HL-60 (cell line): ENCODE results near the gene EBF4.

Source experiments
- DNase-seq, 2 experiments: peaks; one replicate each; pipeline ENCODE4 v3.0.0-alpha.2; 2010 to 2020; ENCODE audit warnings: low read depth in 1 of 2, low spot score in 1 of 2
- H3K27ac ChIP-seq: fragments of 250-450 bp; sonication (Bioruptor Pico); replicated peaks from 2 replicates; pipeline ENCODE4 v1.5.1; 2020; ENCODE audit warnings: mild to moderate bottlenecking, moderate library complexity
- H3K27me3 ChIP-seq: fragments of 250-450 bp; sonication (Bioruptor Pico); 2 replicates; pipeline ENCODE4 v1.5.1; 2021; ENCODE audit warnings: mild to moderate bottlenecking, moderate library complexity; ENCODE audit not compliant: insufficient read depth, poor library complexity, severe bottlenecking
- H3K4me3 ChIP-seq: replicated peaks from 2 replicates; pipeline ENCODE4 v1.5.1; 2011; ENCODE audit warnings: mild to moderate bottlenecking, control low read depth, low read length; ENCODE audit not compliant: insufficient read depth
- CTCF ChIP-seq: IDR thresholded peaks from one replicate; pipeline ENCODE4 v1.5.1; 2011; ENCODE audit warnings: low read length, control low read depth, inconsistent platforms; ENCODE audit not compliant: insufficient read depth
- GABPA ChIP-seq: IDR thresholded peaks from 2 replicates; pipeline ENCODE4 v1.6.1; 2012; ENCODE audit warnings: low read depth
- POLR2AphosphoS5 ChIP-seq: IDR thresholded peaks from 2 replicates; pipeline ENCODE4 v1.6.1; 2012; ENCODE audit warnings: low read depth
- REST ChIP-seq: IDR thresholded peaks from 2 replicates; pipeline ENCODE4 v1.6.1; 2012; ENCODE audit warnings: low read depth; ENCODE audit not compliant: insufficient replicate concordance
- SPI1 ChIP-seq: IDR thresholded peaks from 2 replicates; pipeline ENCODE4 v1.6.1; 2012; ENCODE audit warnings: low read depth, mild to moderate bottlenecking, borderline replicate concordance

EBF4 gene

GRCh38 chr20:2663887-2664719 lies 28.5 kb upstream of the EBF4 start, which contains the start of gene IDH3B:
Gene IDH3B (minus strand): TSS chr20:2664216. CDS start chr20:2664188, 28 bp downstream.
- peak; percentile 92 to 97 for DNase-seq
- no peak for TF ChIP-seq CTCF
- peak; percentile 93 for TF ChIP-seq POLR2AphosphoS5
- TF ChIP-seq REST, result peak; percentile 39
- peak; percentile 47; the same call in 1 of the 2 replicates for TF ChIP-seq SPI1
- peak; percentile 99 for TF ChIP-seq GABPA
- Histone ChIP-seq H3K4me3 (peak within 1 kb of the TSS; percentile 100), H3K27me3 (no peaks in the 10 kb centered on the region), H3K27ac (peak within 1 kb of the TSS; percentile 85)

GRCh38 chr20:2671977-2672376 lies 20.6 kb upstream of the EBF4 start:
- TF ChIP-seq SPI1 (no peak), GABPA (no peak), REST (no peak), POLR2AphosphoS5 (no peak), CTCF (no peak)
- no peak overlapping the region for H3K27ac ChIP-seq
- peak in 1 of 2 experiments; percentile 41 for DNase-seq
- no peak overlapping the region for H3K4me3 ChIP-seq
- H3K27me3 ChIP-seq, result no peaks in the 10 kb centered on the region

- Histone ChIP-seq H3K27ac (no peak overlapping the region), H3K4me3 (no peak overlapping the region), H3K27me3 (no peaks in the 10 kb centered on the region)
- DNase-seq, result no peak
- TF ChIP-seq CTCF (no peak), REST (no peak), GABPA (no peak), SPI1 (no peak), POLR2AphosphoS5 (no peak)
Observed at GRCh38 chr20:2672446-2672845, 20.1 kb upstream of the EBF4 start.
